Measurements from ENCODE around the gene ERC2. TPM values are rescaled to one million over a fixed set of nuclear protein-coding genes. Genes with fewer than 3 reads are reported as not detected.

ERC2 gene
- total RNA-seq, 1 donor from 2014 or later: 0.65 TPM

GRCh38 chr3:55668359-55668758 lies 799.9 kb downstream of the ERC2 start:
- Mint-ChIP-seq H3K27ac (ENCODE audit: unreplicated experiment) (no peak overlapping the region), H3K9me3 (ENCODE audit: low read depth) (no peaks in the 10 kb centered on the region), H3K36me3 (ENCODE audit: low read depth) (no peaks in the 10 kb centered on the region), H3K4me3 (ENCODE audit: unreplicated experiment) (no peak overlapping the region), H3K4me1 (ENCODE audit: low read depth) (no peaks in the 10 kb centered on the region), H3K27me3 (ENCODE audit: low read depth) (no peaks in the 10 kb centered on the region)
- no peak for DNase-seq (ENCODE audit: low spot score)
- TF ChIP-seq, protein P1, sequence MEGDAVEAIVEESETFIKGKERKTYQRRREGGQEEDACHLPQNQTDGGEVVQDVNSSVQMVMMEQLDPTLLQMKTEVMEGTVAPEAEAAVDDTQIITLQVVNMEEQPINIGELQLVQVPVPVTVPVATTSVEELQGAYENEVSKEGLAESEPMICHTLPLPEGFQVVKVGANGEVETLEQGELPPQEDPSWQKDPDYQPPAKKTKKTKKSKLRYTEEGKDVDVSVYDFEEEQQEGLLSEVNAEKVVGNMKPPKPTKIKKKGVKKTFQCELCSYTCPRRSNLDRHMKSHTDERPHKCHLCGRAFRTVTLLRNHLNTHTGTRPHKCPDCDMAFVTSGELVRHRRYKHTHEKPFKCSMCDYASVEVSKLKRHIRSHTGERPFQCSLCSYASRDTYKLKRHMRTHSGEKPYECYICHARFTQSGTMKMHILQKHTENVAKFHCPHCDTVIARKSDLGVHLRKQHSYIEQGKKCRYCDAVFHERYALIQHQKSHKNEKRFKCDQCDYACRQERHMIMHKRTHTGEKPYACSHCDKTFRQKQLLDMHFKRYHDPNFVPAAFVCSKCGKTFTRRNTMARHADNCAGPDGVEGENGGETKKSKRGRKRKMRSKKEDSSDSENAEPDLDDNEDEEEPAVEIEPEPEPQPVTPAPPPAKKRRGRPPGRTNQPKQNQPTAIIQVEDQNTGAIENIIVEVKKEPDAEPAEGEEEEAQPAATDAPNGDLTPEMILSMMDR (IDR thresholded peaks at IDR 0.05): no peak

- TF ChIP-seq, protein P1 (IDR thresholded peaks at IDR 0.05): no peak
- Mint-ChIP-seq H3K9me3 (ENCODE audit: low read depth) (no peaks in the 10 kb centered on the region), H3K4me3 (ENCODE audit: unreplicated experiment) (no peak overlapping the region), H3K36me3 (ENCODE audit: low read depth) (no peaks in the 10 kb centered on the region), H3K4me1 (ENCODE audit: low read depth) (no peaks in the 10 kb centered on the region), H3K27ac (ENCODE audit: unreplicated experiment) (no peak overlapping the region), H3K27me3 (ENCODE audit: low read depth) (no peaks in the 10 kb centered on the region)
- no peak for DNase-seq (ENCODE audit: low spot score)
Measured at GRCh38 chr3:55664387-55664786, 803.9 kb downstream of the ERC2 start.

DNA sequence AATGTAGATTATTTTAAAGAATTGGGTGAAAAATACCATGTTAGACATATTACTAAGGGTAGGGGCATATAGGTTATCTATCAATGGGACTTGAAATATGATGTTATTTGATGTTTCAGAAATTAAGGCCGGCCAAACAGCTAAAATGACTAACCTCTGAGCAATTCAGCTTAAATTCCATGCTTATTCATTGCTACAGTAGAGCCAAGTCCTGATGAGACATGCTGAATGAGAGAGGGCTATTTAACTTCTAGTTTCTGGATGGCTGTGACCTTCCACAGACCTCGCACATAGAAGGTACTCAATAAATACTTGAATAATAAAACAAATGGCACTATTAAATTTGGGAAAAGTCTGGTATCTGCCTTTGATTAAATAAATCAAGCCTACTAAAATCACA lies 805.6 kb downstream of the ERC2 start:
- Mint-ChIP-seq H3K4me1 (ENCODE audit: low read depth) (no peaks in the 10 kb centered on the region), H3K9me3 (ENCODE audit: low read depth) (no peaks in the 10 kb centered on the region), H3K4me3 (ENCODE audit: unreplicated experiment) (no peak overlapping the region), H3K36me3 (ENCODE audit: low read depth) (no peaks in the 10 kb centered on the region), H3K27me3 (ENCODE audit: low read depth) (no peaks in the 10 kb centered on the region), H3K27ac (ENCODE audit: unreplicated experiment) (no peak overlapping the region)
- TF ChIP-seq, protein P1 (IDR thresholded peaks at IDR 0.05): no peak
- DNase-seq (ENCODE audit: low spot score): no peak

GRCh38 chr3:55661571-55661970 lies 806.7 kb downstream of the ERC2 start:
- Mint-ChIP-seq H3K4me3 (ENCODE audit: unreplicated experiment) (no peak overlapping the region), H3K27ac (ENCODE audit: unreplicated experiment) (no peak overlapping the region), H3K36me3 (ENCODE audit: low read depth) (no peaks in the 10 kb centered on the region), H3K27me3 (ENCODE audit: low read depth) (no peaks in the 10 kb centered on the region), H3K4me1 (ENCODE audit: low read depth) (no peaks in the 10 kb centered on the region), H3K9me3 (ENCODE audit: low read depth) (no peaks in the 10 kb centered on the region)
- TF ChIP-seq, protein P1 (IDR thresholded peaks at IDR 0.05): no peak
- no peak for DNase-seq (ENCODE audit: low spot score)

- H3K9me3 Mint-ChIP-seq (ENCODE audit: low read depth): no peaks in the 10 kb centered on the region
- H3K27me3 Mint-ChIP-seq (ENCODE audit: low read depth): no peaks in the 10 kb centered on the region
- TF ChIP-seq, protein P1 (IDR thresholded peaks at IDR 0.05): no peak
- H3K27ac Mint-ChIP-seq (ENCODE audit: unreplicated experiment): no peak overlapping the region
- no peaks in the 10 kb centered on the region for H3K4me1 Mint-ChIP-seq (ENCODE audit: low read depth)
- H3K36me3 Mint-ChIP-seq (ENCODE audit: low read depth): no peaks in the 10 kb centered on the region
- DNase-seq (ENCODE audit: low spot score): no peak
- no peak overlapping the region for H3K4me3 Mint-ChIP-seq (ENCODE audit: unreplicated experiment)
Measured at GRCh38 chr3:55661141-55661540, 807.1 kb downstream of the ERC2 start.

All from chondrocyte (in vitro differentiated cells).